HT-29 (cell line): ENCODE measurements around the gene LUC7L. TPM values are rescaled to one million over a fixed set of nuclear protein-coding genes. Genes with fewer than 3 reads are reported as not detected.
"Not testable (repeated sequence)": the region's sequence is repeated elsewhere in the genome, so short reads cannot be mapped to it uniquely, and the experiment has no call there.

Experiments
- DNase-seq: peaks from one replicate; pipeline ENCODE4 v3.0.0-alpha.2; 2015; ENCODE audit warnings: low spot score
- total RNA-seq: library from RNA; depleted of rRNA; stranded (reverse); fragments of >200 nt; shearing (Covaris generic); gene quantifications from 2 replicates; pipeline ENCODE4 v1.2.3, GENCODE V29; 2014

Gene LUC7L
- total RNA-seq, 1 experiment from 2014 or later, result 46.2 TPM

- DNase-seq, result no peak
Observed at GRCh38 chr16:263944-264343, 34.7 kb upstream of the LUC7L start.

GRCh38 chr16:263182-263774 is 34.0 kb upstream of the LUC7L start:
- DNase-seq, result no peak

DNA sequence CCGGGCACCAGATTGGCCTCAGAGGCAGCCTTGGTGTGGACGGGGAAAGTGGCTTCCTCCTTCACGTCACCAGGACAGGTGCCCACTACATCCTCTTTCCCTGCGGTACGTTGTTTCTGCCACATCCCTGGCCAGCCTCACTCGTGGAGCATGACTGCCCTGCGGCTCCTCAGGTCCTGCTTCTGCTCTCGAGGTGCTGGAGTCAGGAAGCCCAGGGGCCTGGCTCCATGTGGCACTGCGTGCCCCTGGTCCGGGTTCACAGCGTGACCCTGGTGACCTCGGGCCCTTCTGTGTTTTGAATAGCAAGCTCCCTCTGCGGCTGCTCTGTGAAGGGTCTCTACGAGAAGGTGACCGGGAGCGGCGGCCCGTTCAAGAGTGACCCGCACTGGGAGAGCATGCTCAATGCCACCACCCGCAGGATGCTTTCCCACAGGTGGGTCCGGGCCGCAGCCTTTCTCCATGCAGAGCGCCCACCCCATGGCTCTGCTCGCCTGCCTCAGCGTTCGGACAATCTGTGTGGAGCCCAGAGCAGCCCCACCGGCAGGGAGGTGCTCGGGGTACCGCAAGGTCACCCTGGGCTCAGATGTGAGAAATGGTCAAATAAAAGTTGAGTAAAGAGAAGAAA is 33.0 kb upstream of the LUC7L start:
- DNase-seq, result no peak

- DNase-seq, result no peak
Observed at GRCh38 chr16:261031-261691, 31.9 kb upstream of the LUC7L start.

GRCh38 chr16:260326-260725 is 31.1 kb upstream of the LUC7L start:
- no peak for DNase-seq

DNA sequence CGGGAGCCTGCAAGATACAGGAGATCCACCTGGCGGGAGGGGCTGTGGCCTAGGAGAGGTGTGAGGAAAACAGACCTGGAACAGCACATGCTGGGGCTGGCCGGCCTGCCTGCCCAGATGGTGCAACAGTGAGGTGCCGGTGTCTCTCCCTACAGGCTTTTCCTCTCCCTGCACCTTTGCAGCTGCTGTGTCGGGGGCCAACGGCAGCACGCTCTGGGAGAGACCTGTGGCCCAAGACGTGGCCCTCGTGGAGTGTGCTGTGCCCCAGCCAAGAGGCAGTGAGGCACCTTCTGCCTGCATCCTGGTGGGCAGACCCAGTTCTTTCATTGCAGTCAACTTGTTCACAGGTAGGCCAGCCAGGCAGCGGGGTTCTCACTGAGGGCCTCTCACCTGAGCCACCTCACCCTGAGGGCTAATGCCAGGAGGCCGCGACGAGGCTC is 30.6 kb upstream of the LUC7L start:
- DNase-seq, result no peak

- no peak for DNase-seq
Observed at GRCh38 chr16:259226-259625, 30.0 kb upstream of the LUC7L start.

- not testable (repeated sequence) for DNase-seq
Observed at GRCh38 chr16:258091-258490, 28.8 kb upstream of the LUC7L start.

- no peak for DNase-seq
Observed at GRCh38 chr16:255183-255582, 25.9 kb upstream of the LUC7L start.

DNA sequence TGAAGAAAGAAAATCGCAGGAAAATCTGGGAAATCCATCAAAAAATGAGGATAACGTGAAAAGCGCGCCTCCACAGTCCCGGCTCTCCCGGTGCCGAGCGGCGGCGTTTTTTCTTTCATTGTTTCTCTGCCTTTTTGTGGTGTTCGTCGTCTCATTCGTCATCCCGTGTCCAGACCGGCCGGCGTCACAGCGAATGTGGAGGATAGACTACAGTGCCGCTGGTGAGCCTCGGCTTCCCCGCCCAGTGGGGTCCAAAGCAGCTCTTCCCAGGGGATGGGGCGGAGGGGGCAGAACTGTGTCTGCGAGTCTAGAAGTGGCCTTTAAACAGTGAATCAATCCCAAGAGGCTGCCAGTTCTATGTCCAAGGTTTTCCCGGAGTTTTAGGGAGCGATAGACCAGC is 25.2 kb upstream of the LUC7L start:
- no peak for DNase-seq

DNA sequence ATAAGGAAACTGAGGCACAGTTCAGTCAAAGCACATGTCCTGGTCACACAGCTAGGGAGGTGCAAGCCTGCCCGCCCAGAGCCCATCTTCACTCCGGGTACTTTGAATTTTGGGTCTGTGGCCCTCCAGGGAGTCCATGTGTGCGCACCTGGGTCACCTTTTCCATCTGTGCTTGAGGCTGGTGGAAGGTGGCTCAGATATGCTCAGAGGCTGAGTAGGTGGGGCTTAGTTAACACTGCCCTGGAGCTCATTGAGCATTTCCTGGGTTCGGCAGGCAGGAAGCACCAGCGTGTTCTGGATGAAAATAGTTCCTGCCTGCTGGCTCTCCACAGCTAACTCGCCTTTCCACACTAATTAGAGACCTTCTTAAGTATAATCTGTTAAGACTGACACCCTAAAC is 24.6 kb upstream of the LUC7L start:
- DNase-seq, result no peak

DNA sequence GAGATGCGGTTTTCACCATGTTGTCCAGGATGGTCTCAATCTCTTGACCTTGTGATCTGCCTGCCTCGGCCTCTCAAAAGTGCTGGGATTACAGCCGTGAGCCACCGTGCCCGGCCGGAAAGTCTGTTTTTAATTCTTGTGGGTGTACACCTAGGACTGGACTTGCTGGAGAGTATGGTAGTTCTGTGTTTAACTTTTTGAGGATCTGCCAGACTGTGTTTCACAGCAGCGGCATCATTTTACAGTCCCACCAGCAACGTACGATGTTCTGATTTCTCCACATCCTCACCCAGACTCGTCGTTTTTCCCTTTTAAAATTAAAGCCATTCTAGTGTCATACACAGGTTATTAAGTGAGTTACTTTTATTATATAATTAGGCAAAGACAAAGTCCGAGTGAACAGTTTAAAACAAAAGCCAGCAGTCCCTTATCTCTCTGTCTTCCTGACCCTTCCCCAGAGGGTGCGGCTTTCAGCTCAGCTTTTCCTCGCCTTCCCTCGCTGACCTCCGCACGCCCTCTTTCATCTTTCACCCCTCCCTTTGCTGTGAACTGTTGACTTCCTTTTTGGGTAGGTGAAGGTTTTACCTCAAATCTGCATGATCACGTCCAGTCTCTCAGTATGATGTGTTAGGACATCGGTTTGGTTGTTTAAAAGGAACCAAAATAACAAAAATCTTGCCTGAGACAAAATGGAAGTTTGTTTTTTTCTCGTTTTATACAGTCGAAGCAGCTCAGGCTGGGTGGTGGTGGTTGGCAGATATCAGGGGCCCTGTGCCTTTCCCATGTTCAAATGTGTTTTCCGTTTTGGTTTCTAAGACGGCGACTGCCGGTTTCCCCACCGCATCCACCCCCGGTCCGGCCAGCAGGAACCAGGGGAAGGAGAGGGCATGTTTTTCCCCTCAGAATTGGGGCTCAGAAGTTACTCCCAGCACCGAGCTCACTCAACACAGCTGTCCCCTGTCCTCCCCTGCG is 23.4 kb upstream of the LUC7L start:
- no peak for DNase-seq

DNA sequence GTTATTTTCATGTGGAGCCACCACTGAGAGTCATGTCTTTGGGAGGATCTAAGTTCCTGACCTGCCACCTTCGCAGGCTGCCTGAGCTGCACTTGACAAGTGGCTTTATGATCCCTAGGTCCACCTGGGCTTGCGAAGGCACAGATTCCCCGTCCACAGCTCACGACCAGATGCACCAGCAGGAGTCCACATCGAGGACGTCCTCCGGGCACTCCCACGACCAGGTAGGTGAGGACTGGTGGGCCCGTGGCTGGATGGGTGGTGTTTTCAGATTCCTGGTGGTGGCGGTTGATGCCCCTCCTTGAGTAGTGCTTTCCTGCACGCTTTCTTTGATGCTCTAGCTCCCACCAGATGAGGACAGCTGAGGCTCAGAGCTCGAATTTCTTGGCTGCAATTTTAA is 20.2 kb upstream of the LUC7L start:
- no peak for DNase-seq

GRCh38 chr16:247027-247426 is 17.8 kb upstream of the LUC7L start:
- no peak for DNase-seq

GRCh38 chr16:245105-245504 is 15.9 kb upstream of the LUC7L start:
- no peak for DNase-seq

GRCh38 chr16:243348-243747 is 14.1 kb upstream of the LUC7L start:
- no peak for DNase-seq

DNA sequence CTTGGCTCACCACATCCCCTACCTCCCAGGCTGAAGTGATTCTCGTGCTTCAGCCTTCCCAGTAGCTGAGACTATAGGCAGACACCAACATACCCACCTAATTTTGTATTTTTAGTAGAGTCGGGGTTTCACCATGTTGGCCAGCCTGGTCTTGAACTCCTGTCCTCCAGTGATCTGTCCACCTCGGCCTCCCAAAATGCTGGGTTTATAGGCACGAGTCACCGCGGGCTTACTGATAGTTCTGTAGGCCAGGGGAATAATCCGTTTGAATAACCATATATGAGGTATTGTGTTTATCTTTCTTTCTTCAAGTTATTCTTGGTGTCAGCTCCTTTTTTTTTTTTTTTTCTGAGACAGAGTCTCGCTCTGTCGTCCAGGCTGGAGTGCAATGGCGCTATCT is 13.0 kb upstream of the LUC7L start:
- no peak for DNase-seq

GRCh38 chr16:240559-240958 is 11.3 kb upstream of the LUC7L start:
- DNase-seq, result no peak

DNA sequence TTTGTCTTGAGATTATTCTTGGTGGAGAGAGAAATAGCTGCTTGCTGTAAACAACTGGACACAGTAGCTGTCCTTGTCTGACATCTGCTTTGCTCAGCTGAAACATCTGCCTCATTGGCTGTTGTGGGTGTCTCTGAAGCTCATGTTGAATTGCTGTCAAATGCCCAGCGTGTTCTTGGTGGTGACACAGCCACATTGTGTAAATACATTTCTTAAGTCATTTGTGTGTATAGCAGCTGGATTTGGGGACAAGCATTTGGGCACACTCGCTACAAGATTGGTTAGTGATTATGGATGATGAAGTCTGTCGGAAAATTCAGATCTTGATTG is 10.7 kb upstream of the LUC7L start:
- no peak for DNase-seq

- DNase-seq, result peak; percentile 95
Observed at GRCh38 chr16:234468-235305, 5.4 kb upstream of the LUC7L start, which contains the start of gene FAM234A. TSS of gene FAM234A (plus strand) at chr16:234821. CDS start at chr16:254414, 19,593 bp downstream.

- no peak for DNase-seq
Observed at GRCh38 chr16:230949-231348, 1.7 kb upstream of the LUC7L start.
